Measurements from ENCODE around the gene GATD1.

The GATD1 gene

DNA sequence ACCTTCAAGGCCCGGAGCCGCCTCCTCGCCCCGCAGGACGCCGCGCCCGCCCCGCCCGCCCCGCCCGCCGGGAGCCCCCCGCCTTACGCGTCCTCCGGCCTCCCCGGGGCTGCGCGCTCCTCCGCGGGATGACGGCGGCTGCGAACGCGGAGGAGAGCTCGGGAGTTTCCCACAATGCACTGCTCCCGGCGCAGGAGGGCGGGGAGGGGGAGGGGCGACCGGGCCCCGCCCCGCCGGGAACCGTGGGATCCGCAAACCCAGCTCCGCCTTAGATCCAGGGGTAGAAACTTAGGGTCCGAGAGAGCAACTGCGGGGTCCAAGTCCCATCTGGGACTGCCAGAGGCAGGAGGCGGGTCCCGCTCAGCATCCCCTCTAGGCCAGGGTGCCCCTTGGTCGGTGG is 12.7 kb upstream of the GATD1 start, which contains the start of gene CEND1:
TSS of gene CEND1 (minus strand) at position 148 of the 400 bp plus-strand sequence. CDS start 1,514 bp downstream, outside the sequence.
- no peak within 1 kb of the TSS for H3K27ac ChIP-seq (ENCODE audit: low read depth in 2 of 2, low read length in 2 of 2)
- no peak within 1 kb of the TSS for H3K9ac ChIP-seq (ENCODE audit: low read depth in 1 of 2, low read length in 2 of 2)
- no peak within 1 kb of the TSS for H3K4me3 ChIP-seq (ENCODE audit: low read length in 2 of 2)
- H3K36me3 ChIP-seq (ENCODE audit: control insufficient read depth in 2 of 2, insufficient read depth in 2 of 2, low read length in 2 of 2): peaks cover 0 to 2% of the 10 kb centered on the region in 2 donors
- peaks cover 0 to 7% of the 10 kb centered on the region in 2 donors for H3K27me3 ChIP-seq (ENCODE audit: control insufficient read depth in 2 of 2, insufficient read depth in 2 of 2, low read length in 2 of 2)
- H3K9me3 ChIP-seq (ENCODE audit: control insufficient read depth in 2 of 2, low read length in 2 of 2): no peaks in the 10 kb centered on the region
- H3K4me1 ChIP-seq (ENCODE audit: control insufficient read depth in 2 of 2, insufficient read depth in 2 of 2, low read length in 2 of 2): peaks cover under 1% of the 10 kb centered on the region in 2 donors

GRCh38 chr11:788953-789940 is 12.0 kb upstream of the GATD1 start:
- no peak overlapping the region for H3K27ac ChIP-seq (ENCODE audit: low read depth in 2 of 2, low read length in 2 of 2)
- H3K9me3 ChIP-seq (ENCODE audit: control insufficient read depth in 2 of 2, low read length in 2 of 2): no peaks in the 10 kb centered on the region
- H3K36me3 ChIP-seq (ENCODE audit: control insufficient read depth in 2 of 2, insufficient read depth in 2 of 2, low read length in 2 of 2): peaks cover 0 to 2% of the 10 kb centered on the region in 2 donors
- H3K4me3 ChIP-seq (ENCODE audit: low read length in 2 of 2): no peak overlapping the region
- peaks cover 0 to 7% of the 10 kb centered on the region in 2 donors for H3K27me3 ChIP-seq (ENCODE audit: control insufficient read depth in 2 of 2, insufficient read depth in 2 of 2, low read length in 2 of 2)
- H3K4me1 ChIP-seq (ENCODE audit: control insufficient read depth in 2 of 2, insufficient read depth in 2 of 2, low read length in 2 of 2): no peaks in the 10 kb centered on the region
- no peak overlapping the region for H3K9ac ChIP-seq (ENCODE audit: low read depth in 1 of 2, low read length in 2 of 2)

DNA sequence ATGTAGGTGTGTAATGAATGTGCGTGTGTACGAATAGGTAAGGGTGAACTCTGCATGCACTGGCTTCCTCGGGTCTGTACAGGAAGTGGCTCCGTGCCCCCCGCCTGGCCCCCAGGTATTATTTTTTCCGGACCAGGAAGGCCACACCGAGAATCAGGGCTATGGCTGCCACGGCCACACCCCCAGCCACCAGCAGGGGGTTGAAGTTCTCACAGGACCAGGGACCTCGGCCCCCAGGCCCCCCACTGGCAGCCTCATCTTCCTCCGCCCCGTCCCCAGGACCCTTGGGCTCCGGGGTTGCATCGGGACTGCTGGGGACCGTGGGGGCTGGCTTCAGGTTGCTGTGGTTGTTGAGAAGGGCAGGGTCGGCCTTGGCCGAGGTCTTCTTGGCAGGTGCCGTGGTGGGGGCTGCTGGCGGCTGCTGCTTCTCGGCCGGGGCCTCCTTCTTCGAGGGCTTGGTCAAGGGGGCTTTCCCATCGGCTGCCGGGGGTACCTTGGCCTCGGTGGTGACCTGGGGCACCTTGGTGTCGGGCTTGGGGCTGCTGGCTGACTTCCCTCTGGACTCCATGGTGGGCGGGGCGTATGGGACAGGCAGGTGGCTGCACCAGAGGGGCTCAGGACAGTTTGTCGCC is 10.8 kb upstream of the GATD1 start:
- Histone ChIP-seq H3K4me3 (ENCODE audit: low read length in 2 of 2) (no peak overlapping the region), H3K9ac (ENCODE audit: low read depth in 1 of 2, low read length in 2 of 2) (no peak overlapping the region), H3K27ac (ENCODE audit: low read depth in 2 of 2, low read length in 2 of 2) (no peak overlapping the region), H3K9me3 (ENCODE audit: control insufficient read depth in 2 of 2, low read length in 2 of 2) (no peaks in the 10 kb centered on the region), H3K4me1 (ENCODE audit: control insufficient read depth in 2 of 2, insufficient read depth in 2 of 2, low read length in 2 of 2) (peaks cover 0 to 3% of the 10 kb centered on the region in 2 donors), H3K27me3 (ENCODE audit: control insufficient read depth in 2 of 2, insufficient read depth in 2 of 2, low read length in 2 of 2) (peaks cover 0 to 7% of the 10 kb centered on the region in 2 donors), H3K36me3 (ENCODE audit: control insufficient read depth in 2 of 2, insufficient read depth in 2 of 2, low read length in 2 of 2) (no peaks in the 10 kb centered on the region)

GRCh38 chr11:787084-787675 is 9.9 kb upstream of the GATD1 start:
- no peaks in the 10 kb centered on the region for H3K36me3 ChIP-seq (ENCODE audit: control insufficient read depth in 2 of 2, insufficient read depth in 2 of 2, low read length in 2 of 2)
- H3K27ac ChIP-seq (ENCODE audit: low read depth in 2 of 2, low read length in 2 of 2): no peak overlapping the region
- H3K9ac ChIP-seq (ENCODE audit: low read depth in 1 of 2, low read length in 2 of 2): no peak overlapping the region
- no peak overlapping the region for H3K4me3 ChIP-seq (ENCODE audit: low read length in 2 of 2)
- H3K27me3 ChIP-seq (ENCODE audit: control insufficient read depth in 2 of 2, insufficient read depth in 2 of 2, low read length in 2 of 2): peaks cover 0 to 7% of the 10 kb centered on the region in 2 donors
- no peaks in the 10 kb centered on the region for H3K9me3 ChIP-seq (ENCODE audit: control insufficient read depth in 2 of 2, low read length in 2 of 2)
- H3K4me1 ChIP-seq (ENCODE audit: control insufficient read depth in 2 of 2, insufficient read depth in 2 of 2, low read length in 2 of 2): peaks cover 2 to 3% of the 10 kb centered on the region in 2 donors

GRCh38 chr11:786235-787083 is 9.2 kb upstream of the GATD1 start:
- no peak overlapping the region for H3K4me3 ChIP-seq (ENCODE audit: low read length in 2 of 2)
- no peaks in the 10 kb centered on the region for H3K9me3 ChIP-seq (ENCODE audit: control insufficient read depth in 2 of 2, low read length in 2 of 2)
- H3K36me3 ChIP-seq (ENCODE audit: control insufficient read depth in 2 of 2, insufficient read depth in 2 of 2, low read length in 2 of 2): no peaks in the 10 kb centered on the region
- H3K4me1 ChIP-seq (ENCODE audit: control insufficient read depth in 2 of 2, insufficient read depth in 2 of 2, low read length in 2 of 2): peaks cover 2 to 3% of the 10 kb centered on the region in 2 donors
- peaks cover 0 to 7% of the 10 kb centered on the region in 2 donors for H3K27me3 ChIP-seq (ENCODE audit: control insufficient read depth in 2 of 2, insufficient read depth in 2 of 2, low read length in 2 of 2)
- no peak overlapping the region for H3K27ac ChIP-seq (ENCODE audit: low read depth in 2 of 2, low read length in 2 of 2)
- H3K9ac ChIP-seq (ENCODE audit: low read depth in 1 of 2, low read length in 2 of 2): no peak overlapping the region

- Histone ChIP-seq H3K9me3 (ENCODE audit: control insufficient read depth in 2 of 2, low read length in 2 of 2) (no peaks in the 10 kb centered on the region), H3K4me3 (ENCODE audit: low read length in 2 of 2) (no peak overlapping the region), H3K36me3 (ENCODE audit: control insufficient read depth in 2 of 2, insufficient read depth in 2 of 2, low read length in 2 of 2) (no peaks in the 10 kb centered on the region), H3K27me3 (ENCODE audit: control insufficient read depth in 2 of 2, insufficient read depth in 2 of 2, low read length in 2 of 2) (no peaks in the 10 kb centered on the region), H3K9ac (ENCODE audit: low read depth in 1 of 2, low read length in 2 of 2) (no peak overlapping the region), H3K4me1 (ENCODE audit: control insufficient read depth in 2 of 2, insufficient read depth in 2 of 2, low read length in 2 of 2) (peaks cover 2 to 3% of the 10 kb centered on the region in 2 donors), H3K27ac (ENCODE audit: low read depth in 2 of 2, low read length in 2 of 2) (no peak overlapping the region)
Measured at GRCh38 chr11:783581-784015, 6.3 kb upstream of the GATD1 start.

- no peak overlapping the region for H3K9ac ChIP-seq (ENCODE audit: low read depth in 1 of 2, low read length in 2 of 2)
- H3K27ac ChIP-seq (ENCODE audit: low read depth in 2 of 2, low read length in 2 of 2): no peak overlapping the region
- no peak overlapping the region for H3K4me3 ChIP-seq (ENCODE audit: low read length in 2 of 2)
- peaks cover 8 to 10% of the 10 kb centered on the region in 2 donors for H3K4me1 ChIP-seq (ENCODE audit: control insufficient read depth in 2 of 2, insufficient read depth in 2 of 2, low read length in 2 of 2)
- H3K36me3 ChIP-seq (ENCODE audit: control insufficient read depth in 2 of 2, insufficient read depth in 2 of 2, low read length in 2 of 2): no peaks in the 10 kb centered on the region
- no peaks in the 10 kb centered on the region for H3K9me3 ChIP-seq (ENCODE audit: control insufficient read depth in 2 of 2, low read length in 2 of 2)
- H3K27me3 ChIP-seq (ENCODE audit: control insufficient read depth in 2 of 2, insufficient read depth in 2 of 2, low read length in 2 of 2): no peaks in the 10 kb centered on the region
Measured at GRCh38 chr11:782264-783174, 5.2 kb upstream of the GATD1 start.

GRCh38 chr11:779955-780532 is 2.8 kb upstream of the GATD1 start:
- Histone ChIP-seq H3K27ac (ENCODE audit: low read depth in 2 of 2, low read length in 2 of 2) (no peak overlapping the region), H3K36me3 (ENCODE audit: control insufficient read depth in 2 of 2, insufficient read depth in 2 of 2, low read length in 2 of 2) (no peaks in the 10 kb centered on the region), H3K27me3 (ENCODE audit: control insufficient read depth in 2 of 2, insufficient read depth in 2 of 2, low read length in 2 of 2) (no peaks in the 10 kb centered on the region), H3K9me3 (ENCODE audit: control insufficient read depth in 2 of 2, low read length in 2 of 2) (no peaks in the 10 kb centered on the region), H3K9ac (ENCODE audit: low read depth in 1 of 2, low read length in 2 of 2) (no peak overlapping the region), H3K4me3 (ENCODE audit: low read length in 2 of 2) (no peak overlapping the region), H3K4me1 (ENCODE audit: control insufficient read depth in 2 of 2, insufficient read depth in 2 of 2, low read length in 2 of 2) (peaks cover 17 to 21% of the 10 kb centered on the region in 2 donors)
